OCI-LY1 (cell line): ENCODE data around the gene PGA5.

Experiments
- H2AFZ ChIP-seq: fragments of 200-600 bp; sonication (generic), shearing (Covaris generic); 2 replicates; pipeline ENCODE4 v1.6.0; 2014; ENCODE audit warnings: antibody characterized with exemption, mild to moderate bottlenecking, low read length
- H3F3A ChIP-seq: fragments of 200-600 bp; sonication (generic), shearing (Covaris generic); 2 replicates; pipeline ENCODE4 v1.6.0; 2014; ENCODE audit warnings: mild to moderate bottlenecking, antibody characterized with exemption, low read length, moderate library complexity; ENCODE audit not compliant: insufficient read depth
- H3K27ac ChIP-seq: fragments of 200-600 bp; sonication (generic); 2 replicates; pipeline ENCODE4 v1.5.1; 2014; ENCODE audit warnings: low read length, mixed run types, mild to moderate bottlenecking, low read depth; ENCODE audit not compliant: poor library complexity, severe bottlenecking
- H3K27me3 ChIP-seq: fragments of 200-600 bp; sonication (generic); 2 replicates; pipeline ENCODE4 v1.6.0; 2014; ENCODE audit warnings: antibody characterized with exemption, mild to moderate bottlenecking, low read length, moderate library complexity; ENCODE audit not compliant: insufficient read depth
- H3K36me3 ChIP-seq: fragments of 200-600 bp; sonication (generic); 2 replicates; pipeline ENCODE4 v1.6.1; 2014; ENCODE audit warnings: mild to moderate bottlenecking, antibody characterized with exemption, low read length, moderate library complexity, mixed read lengths; ENCODE audit not compliant: insufficient read depth
- H3K4me1 ChIP-seq: fragments of 200-600 bp; sonication (generic); 2 replicates; pipeline ENCODE4 v1.5.1; 2014; ENCODE audit warnings: mild to moderate bottlenecking, low read length, moderate library complexity; ENCODE audit not compliant: insufficient read depth, severe bottlenecking
- H3K4me2 ChIP-seq: fragments of 200-600 bp; sonication (generic), shearing (Covaris generic); 2 replicates; pipeline ENCODE4 v1.6.1; 2014; ENCODE audit warnings: low read length
- H3K4me3 ChIP-seq: fragments of 200-600 bp; sonication (generic); 2 replicates; pipeline ENCODE4 v1.5.1; 2014; ENCODE audit warnings: low read length, low read depth, mild to moderate bottlenecking, mixed read lengths; ENCODE audit not compliant: poor library complexity, severe bottlenecking
- H3K79me2 ChIP-seq: fragments of 200-600 bp; shearing (Covaris generic); 2 replicates; pipeline ENCODE4 v1.6.1; 2016; ENCODE audit warnings: mixed run types, low read length, mixed read lengths; ENCODE audit not compliant: insufficient read depth
- H3K9ac ChIP-seq: fragments of 200-600 bp; sonication (generic), shearing (Covaris generic); 2 replicates; pipeline ENCODE4 v1.6.1; 2014; ENCODE audit warnings: mild to moderate bottlenecking, low read length, mixed read lengths
- H3K9me2 ChIP-seq: fragments of 200-600 bp; sonication (generic), shearing (Covaris generic); 2 replicates; pipeline ENCODE4 v1.6.1; 2014; ENCODE audit warnings: low read depth, mild to moderate bottlenecking, low read length, mixed read lengths
- H3K9me3 ChIP-seq: fragments of 200-600 bp; shearing (Covaris generic); 2 replicates; pipeline ENCODE4 v1.6.1; 2014; ENCODE audit warnings: low read length, mixed read lengths
- H4K20me1 ChIP-seq: fragments of 200-600 bp; sonication (generic), shearing (Covaris generic); 2 replicates; pipeline ENCODE4 v1.6.0; 2016; ENCODE audit warnings: mild to moderate bottlenecking, low read length; ENCODE audit not compliant: insufficient read depth
- CTCF ChIP-seq: fragments of 200-600 bp; sonication (generic), shearing (Covaris generic); IDR thresholded peaks from 2 replicates; pipeline ENCODE4 v1.5.1; 2017; ENCODE audit warnings: mild to moderate bottlenecking, antibody characterized with exemption, low read length, moderate library complexity, mixed read lengths
- EZH2 ChIP-seq: fragments of 200-600 bp; sonication (generic), shearing (Covaris generic); IDR thresholded peaks from 2 replicates; pipeline ENCODE4 v1.8.0; 2017; ENCODE audit warnings: borderline replicate concordance, mixed run types, mild to moderate bottlenecking, antibody characterized with exemption, low read length, moderate library complexity, mixed read lengths

The PGA5 gene

GRCh38 chr11:61265357-61265756, 24.4 kb downstream of the PGA5 start:
- Histone ChIP-seq H3K9me2 (no peaks in the 10 kb centered on the region), H3K27ac (no peak overlapping the region), H4K20me1 (no peaks in the 10 kb centered on the region), H3K4me2 (no peak overlapping the region), H3K9me3 (no peaks in the 10 kb centered on the region), H3K36me3 (no peaks in the 10 kb centered on the region), H3K9ac (no peak overlapping the region), H3K79me2 (no peaks in the 10 kb centered on the region), H3K4me1 (no peaks in the 10 kb centered on the region), H3F3A (no peaks in the 10 kb centered on the region), H2AFZ (no peak overlapping the region), H3K4me3 (no peak overlapping the region), H3K27me3 (no peaks in the 10 kb centered on the region; the same call in 1 of the 2 replicates)
- TF ChIP-seq EZH2 (no peak), CTCF (no peak)

DNA sequence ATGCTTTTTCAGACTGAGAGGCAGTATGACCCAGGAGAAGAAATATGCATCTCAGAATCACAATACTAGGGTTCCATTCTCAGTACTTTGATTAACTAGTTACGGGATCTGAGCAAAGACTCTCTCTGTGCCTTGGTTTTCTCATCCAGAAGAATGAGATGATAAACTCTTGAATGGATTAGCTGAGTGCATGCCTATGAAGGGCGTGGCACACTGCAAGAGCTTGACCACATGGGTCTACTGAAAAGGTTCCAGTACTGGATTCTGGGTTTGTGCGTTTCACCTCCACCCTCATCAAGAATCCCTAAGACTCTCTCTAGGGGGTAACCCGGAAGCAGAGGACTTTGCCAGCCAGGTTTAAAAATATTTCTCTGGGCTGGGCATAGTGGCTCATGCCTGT, 25.6 kb downstream of the PGA5 start:
- Histone ChIP-seq H3K9me3 (no peaks in the 10 kb centered on the region), H3K27me3 (no peaks in the 10 kb centered on the region; the same call in 1 of the 2 replicates)
- TF ChIP-seq EZH2 (no peak), CTCF (no peak)

DNA sequence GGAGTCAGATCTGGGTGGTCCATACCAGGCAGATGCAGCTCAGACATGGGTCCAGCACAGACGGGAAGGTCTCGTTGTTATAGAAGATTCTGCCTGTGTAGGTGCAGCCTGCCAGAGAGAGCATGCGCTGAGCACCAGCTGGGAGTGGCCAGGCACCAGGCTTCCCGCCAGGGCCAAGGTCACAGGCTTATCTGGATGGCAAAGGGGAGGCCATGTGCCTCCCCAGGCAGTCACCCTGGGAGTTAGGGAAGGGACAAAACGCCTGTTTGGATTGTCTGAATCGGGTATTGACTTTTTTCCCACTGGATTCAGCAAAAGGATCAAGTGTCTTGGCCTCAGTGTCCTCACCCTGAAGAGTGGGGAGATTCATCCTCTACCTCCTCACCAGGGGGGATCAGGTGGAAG, 26.5 kb downstream of the PGA5 start:
- H4K20me1 ChIP-seq, result no peaks in the 10 kb centered on the region
- H3K4me3 ChIP-seq, result no peak overlapping the region
- H3K27me3 ChIP-seq, result no peaks in the 10 kb centered on the region; the same call in 1 of the 2 replicates
- H3K36me3 ChIP-seq, result no peaks in the 10 kb centered on the region
- TF ChIP-seq CTCF, result no peak
- TF ChIP-seq EZH2, result no peak
- H3K9ac ChIP-seq, result no peak overlapping the region
- no peak overlapping the region for H2AFZ ChIP-seq
- no peak overlapping the region for H3K4me2 ChIP-seq
- no peak overlapping the region for H3K27ac ChIP-seq
- no peaks in the 10 kb centered on the region for H3K4me1 ChIP-seq
- H3K9me2 ChIP-seq, result no peaks in the 10 kb centered on the region
- H3K79me2 ChIP-seq, result no peaks in the 10 kb centered on the region
- no peaks in the 10 kb centered on the region for H3F3A ChIP-seq
- no peaks in the 10 kb centered on the region for H3K9me3 ChIP-seq

More for the DNA sequence above, 25.6 kb downstream of the PGA5 start:
- no peak overlapping the region for H3K27ac ChIP-seq
- H3K9me2 ChIP-seq, result no peaks in the 10 kb centered on the region
- H3K4me2 ChIP-seq, result no peak overlapping the region
- no peak overlapping the region for H2AFZ ChIP-seq
- no peaks in the 10 kb centered on the region for H3K36me3 ChIP-seq
- H3K4me3 ChIP-seq, result no peak overlapping the region
- no peaks in the 10 kb centered on the region for H3K79me2 ChIP-seq
- H3F3A ChIP-seq, result no peaks in the 10 kb centered on the region
- H4K20me1 ChIP-seq, result no peaks in the 10 kb centered on the region
- no peaks in the 10 kb centered on the region for H3K4me1 ChIP-seq
- H3K9ac ChIP-seq, result no peak overlapping the region
